WI38 (cell line): Measurements from ENCODE around the gene TLCD3B.
"Not testable (repeated sequence)": the region's sequence is repeated elsewhere in the genome, so short reads cannot be mapped to it uniquely, and the experiment has no call there.

Source experiments
- H3K4me3 ChIP-seq: 2 replicates; pipeline ENCODE4 v1.5.1; 2011; ENCODE audit warnings: low read depth, mild to moderate bottlenecking, control low read depth, low read length
- CTCF ChIP-seq: IDR thresholded peaks from 2 replicates; pipeline ENCODE4 v1.5.1; 2012; ENCODE audit warnings: low read depth, mild to moderate bottlenecking, control low read depth, low read length

Gene TLCD3B

GRCh38 chr16:30023586-30023985 is 7.5 kb downstream of the TLCD3B start:
- no peak overlapping the region for H3K4me3 ChIP-seq
- TF ChIP-seq CTCF, result no peak

GRCh38 chr16:30022887-30023286 is 8.2 kb downstream of the TLCD3B start, which contains the start of gene C16orf92:
Gene C16orf92 (plus strand): TSS chr16:30023198. CDS start chr16:30023341, 143 bp downstream.
- TF ChIP-seq CTCF, result no peak
- H3K4me3 ChIP-seq, result no peak within 1 kb of the TSS

GRCh38 chr16:30018731-30019158 is 12.3 kb downstream of the TLCD3B start:
- H3K4me3 ChIP-seq, result no peak overlapping the region
- TF ChIP-seq CTCF, result no peak

GRCh38 chr16:30017937-30018336 is 13.1 kb downstream of the TLCD3B start:
- not testable (repeated sequence) for H3K4me3 ChIP-seq

DNA sequence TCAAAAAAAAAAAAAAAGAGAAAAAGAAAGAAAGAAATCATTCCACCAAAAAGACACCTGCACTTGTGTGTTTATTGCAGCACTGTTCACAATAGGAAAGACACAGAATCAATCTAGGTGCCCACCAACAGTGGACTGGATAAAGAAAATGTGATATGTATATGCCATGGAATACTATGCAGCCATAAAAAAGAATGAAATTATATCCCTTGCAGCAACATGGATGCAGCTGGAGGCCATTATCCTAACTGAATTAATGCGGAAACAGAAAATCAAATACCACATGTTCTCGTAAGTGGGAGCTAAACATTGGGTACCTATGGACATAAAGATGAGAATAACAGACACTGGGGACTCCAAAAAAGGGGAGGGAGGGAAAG is 13.8 kb downstream of the TLCD3B start:
- H3K4me3 ChIP-seq, result no peak overlapping the region
- no peak for TF ChIP-seq CTCF

GRCh38 chr16:30016555-30017276 is 14.4 kb downstream of the TLCD3B start:
- H3K4me3 ChIP-seq, result no peak overlapping the region
- no peak for TF ChIP-seq CTCF

GRCh38 chr16:30015450-30015849 is 15.6 kb downstream of the TLCD3B start:
- H3K4me3 ChIP-seq, result not testable (repeated sequence)

DNA sequence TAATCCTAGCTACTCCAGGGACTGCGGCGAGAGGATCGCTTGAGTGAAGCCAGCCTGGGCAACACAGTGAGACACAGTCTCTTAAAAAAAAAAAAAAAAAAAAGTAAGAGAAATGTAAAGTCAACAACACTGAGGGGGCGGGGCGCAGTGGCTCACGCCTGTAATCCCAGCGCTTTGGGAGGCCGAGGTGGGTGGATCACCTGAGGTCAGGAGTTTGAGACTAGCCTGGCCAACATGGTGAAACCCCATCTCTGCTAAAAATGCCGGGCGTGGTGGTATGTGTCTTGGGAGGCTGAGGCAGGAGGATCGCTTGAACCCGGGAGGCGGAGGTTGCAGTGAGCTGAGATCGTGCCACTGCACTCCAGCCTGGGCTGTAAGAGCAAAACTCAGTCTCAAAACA is 18.5 kb downstream of the TLCD3B start:
- not testable (repeated sequence) for H3K4me3 ChIP-seq
